Endothelial cell of umbilical vein (primary cell): Measurements from ENCODE around the gene SETBP1. TPM values are rescaled to one million over a fixed set of nuclear protein-coding genes. Genes with fewer than 3 reads are reported as not detected.

Experiments
- BruUV-seq: library from RNA; stranded (reverse); fragments of 400-500 nt; replicated peaks from 2 replicates; lab custom pipeline; 2021; lab: Mats Ljungman, UMichigan
- CTCF ChIA-PET: fragments of 300-600, 350-600 bp; sonication (Branson Sonifier 250); formaldehyde crosslinking; loops from one replicate; lab custom pipeline; 2021; ENCODE audit warnings: antibody characterized with exemption, inconsistent platforms; lab: Charles Lee
- POLR2A ChIA-PET: fragments of 300-600, 350-600 bp; sonication (Branson Sonifier 250); formaldehyde crosslinking; loops from one replicate; lab custom pipeline; 2021; ENCODE audit warnings: antibody characterized with exemption, inconsistent platforms; lab: Charles Lee
- DNase-seq: peaks from one replicate; pipeline ENCODE4 v3.0.0-alpha.2; 2011; ENCODE audit warnings: low read depth, low spot score
- FAIRE-seq: peaks from 2 replicates; lab custom pipeline; 2011; peaks lifted over from hg19 to GRCh38; lab: Jason Lieb, UNC
- H2AFZ ChIP-seq: 2 replicates; pipeline ENCODE4 v1.6.0; 2012; ENCODE audit warnings: low read depth, low read length, control low read depth, inconsistent platforms
- H3K27ac ChIP-seq: 2 replicates; pipeline ENCODE4 v1.5.1; 2011; ENCODE audit warnings: low read depth, mild to moderate bottlenecking, control low read depth, low read length, moderate library complexity; ENCODE audit not compliant: insufficient read depth
- H3K27me3 ChIP-seq, 2 experiments: 2 replicates each; pipeline versions ENCODE4 v1.6.0 to v1.6.1; 2011; ENCODE audit warnings: low read length in 2 of 2, mixed read lengths in 1 of 2; ENCODE audit not compliant: control insufficient read depth in 2 of 2, insufficient read depth in 2 of 2
- H3K36me3 ChIP-seq, 2 experiments: 2 replicates in 1 of 2; 3 replicates in 1 of 2; pipeline ENCODE4 v1.5.1; 2011; ENCODE audit warnings: low read length in 2 of 2, mild to moderate bottlenecking in 1 of 2, moderate library complexity in 1 of 2; ENCODE audit not compliant: control insufficient read depth in 2 of 2, insufficient read depth in 2 of 2; ENCODE audit errors: extremely low read depth in 1 of 2
- H3K4me1 ChIP-seq: 3 replicates; pipeline ENCODE4 v1.5.1; 2011; ENCODE audit warnings: mild to moderate bottlenecking, low read length; ENCODE audit not compliant: control insufficient read depth, insufficient read depth; ENCODE audit errors: extremely low read depth
- H3K4me2 ChIP-seq: 2 replicates; pipeline ENCODE4 v1.6.1; 2011; ENCODE audit warnings: low read length, control low read depth, mixed read lengths; ENCODE audit not compliant: insufficient read depth
- H3K4me3 ChIP-seq, 3 experiments: fragments of 200-600 bp in 1 of 3; sonication (generic), shearing (Covaris generic) in 1 of 3; replicated peaks in 1 of 3; 2 replicates each; pipeline ENCODE4 v1.5.1; 2011 to 2016; ENCODE audit warnings: control low read depth in 3 of 3, low read length in 3 of 3, mild to moderate bottlenecking in 2 of 3, inconsistent platforms in 1 of 3, low read depth in 1 of 3, moderate library complexity in 1 of 3; ENCODE audit not compliant: insufficient read depth in 1 of 3
- H3K79me2 ChIP-seq: 2 replicates; pipeline ENCODE4 v1.6.0; 2012; ENCODE audit warnings: low read length, inconsistent platforms; ENCODE audit not compliant: control insufficient read depth, insufficient read depth
- H3K9ac ChIP-seq: replicated peaks from 2 replicates; pipeline ENCODE3; 2011; ENCODE audit warnings: low read length, control low read depth; ENCODE audit not compliant: insufficient read depth; ENCODE audit errors: extremely low read depth
- H3K9me1 ChIP-seq: replicated peaks from 3 replicates; pipeline ENCODE4 v1.6.0; 2011; ENCODE audit warnings: mild to moderate bottlenecking, low read length; ENCODE audit not compliant: control insufficient read depth, insufficient read depth; ENCODE audit errors: extremely low read depth
- H3K9me3 ChIP-seq: replicated peaks from 2 replicates; pipeline ENCODE4 v1.5.1; 2012; ENCODE audit warnings: low read length, inconsistent platforms; ENCODE audit not compliant: control insufficient read depth, insufficient read depth
- H4K20me1 ChIP-seq: replicated peaks from 2 replicates; pipeline ENCODE3; 2011; ENCODE audit warnings: mild to moderate bottlenecking, low read length; ENCODE audit not compliant: control insufficient read depth, insufficient read depth; ENCODE audit errors: extremely low read depth
- EZH2 ChIP-seq: IDR thresholded peaks from 2 replicates; pipeline ENCODE4 v1.6.1; 2012; ENCODE audit warnings: borderline replicate concordance, low read depth, mild to moderate bottlenecking, moderate library complexity, low read length, inconsistent platforms; ENCODE audit not compliant: severe bottlenecking
- FOS ChIP-seq: IDR thresholded peaks from 2 replicates; pipeline ENCODE4 v1.6.1; 2011; ENCODE audit warnings: mild to moderate bottlenecking, low read length, moderate library complexity, borderline replicate concordance; ENCODE audit not compliant: insufficient read depth
- GATA2 ChIP-seq: IDR thresholded peaks from 2 replicates; pipeline ENCODE4 v1.7.0; 2011; ENCODE audit warnings: low read depth, mild to moderate bottlenecking, moderate library complexity, mixed read lengths, low read length; ENCODE audit not compliant: insufficient read length, insufficient read depth
- JUN ChIP-seq: IDR thresholded peaks from 2 replicates; pipeline ENCODE4 v1.6.1; 2011; ENCODE audit warnings: borderline replicate concordance, low read depth; ENCODE audit not compliant: insufficient read length, insufficient read depth
- MYC ChIP-seq: IDR thresholded peaks from one replicate; pipeline ENCODE4 v1.6.1; 2011; ENCODE audit warnings: mild to moderate bottlenecking, low read depth, low read length
- POLR2A ChIP-seq: IDR thresholded peaks from 2 replicates; pipeline ENCODE4 v1.6.1; 2012; ENCODE audit warnings: low read depth, mild to moderate bottlenecking, control low read depth, low read length
- POLR2AphosphoS5 ChIP-seq: IDR thresholded peaks from 2 replicates; pipeline ENCODE4 v1.6.1; 2012; ENCODE audit warnings: low read depth, mild to moderate bottlenecking, control low read depth, low read length, moderate library complexity; ENCODE audit not compliant: insufficient read depth
- dilution Hi-C: fragments of 300-500 bp; cut with MboI; formaldehyde crosslinking; loops from one replicate; pipeline ENCODE4 v1.15.0; 2019; ENCODE audit warnings: low sequenced_read_pairs; ENCODE audit not compliant: extremely low pct_ligation_motif_present
- intact Hi-C: fragments of 100-400 bp; cut with micrococcal nuclease; formaldehyde crosslinking; loops from one replicate; pipeline ENCODE4 v1.10.0; 2022
- polyA plus RNA-seq, 4 experiments: library from polyadenylated mRNA; depleted of rRNA in 3 of 4; stranded (reverse) in 3 of 4; unstranded in 1 of 4; fragments of >200 nt; gene quantifications; 2 replicates each; pipeline versions ENCODE4 v1.2.1 to v1.2.3, GENCODE V29; 2011 to 2012; ENCODE audit warnings: missing spikeins in 1 of 4
- total RNA-seq: library from RNA; stranded (reverse); gene quantifications from 2 replicates; pipeline ENCODE4 v1.2.3, GENCODE V29; 2021
- TF ChIP-seq, protein P1 (sequence below): IDR thresholded peaks from 2 replicates; pipeline ENCODE4 v1.6.1; 2011; ENCODE audit not compliant: insufficient read depth, insufficient read length
- TF ChIP-seq, protein P2 (sequence below), 2 donors: IDR thresholded peaks; 1 replicate in 1 of 2; 2 replicates in 1 of 2; pipeline ENCODE4 v1.5.1; 2011; ENCODE audit warnings: low read length in 2 of 2, mild to moderate bottlenecking in 2 of 2, moderate library complexity in 2 of 2, control low read depth in 1 of 2, inconsistent platforms in 1 of 2, low read depth in 1 of 2; ENCODE audit not compliant: insufficient read depth in 1 of 2; ENCODE audit errors: extremely low read depth in 1 of 2

The SETBP1 gene
- total and polyA plus RNA-seq, 2 donors (not counting 3 experiments of a cell fraction or from before 2014, with no cell fraction given) = 0.76 to 3.1 TPM

DNA sequence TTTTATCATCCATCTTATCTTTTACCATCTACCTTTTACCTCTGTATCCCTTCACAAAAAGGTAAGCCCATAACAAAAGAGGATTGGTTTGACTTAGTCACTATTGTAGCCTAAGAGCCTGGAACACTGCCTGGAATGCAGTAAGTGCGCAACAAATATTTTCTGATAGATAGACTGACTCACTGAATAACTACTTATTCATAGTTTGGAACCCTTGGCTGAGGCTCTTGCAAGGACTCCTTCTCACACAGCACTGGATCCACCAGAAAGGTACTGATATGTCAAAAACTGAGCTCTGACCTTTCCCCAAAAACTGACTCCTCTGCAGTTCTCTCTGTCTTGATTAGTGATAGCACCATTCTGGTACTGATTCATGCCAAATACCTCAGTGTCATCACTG lies 426.7 kb downstream of the SETBP1 start:
- Histone ChIP-seq H4K20me1 (no peaks in the 10 kb centered on the region), H2AFZ (no peak overlapping the region), H3K27ac (no peak overlapping the region), H3K9me3 (no peaks in the 10 kb centered on the region), H3K4me3 (no peak overlapping the region), H3K79me2 (no peaks in the 10 kb centered on the region), H3K27me3 (no peaks in the 10 kb centered on the region), H3K36me3 (no peaks in the 10 kb centered on the region), H3K9ac (no peak overlapping the region), H3K9me1 (no peaks in the 10 kb centered on the region), H3K4me1 (no peaks in the 10 kb centered on the region), H3K4me2 (no peak overlapping the region)
- intact Hi-C loops = no loop called here
- dilution Hi-C loops = no loop called here
- POLR2A ChIA-PET = no interaction called here
- no TSS peak for BruUV-seq
- TF ChIP-seq, protein P1, sequence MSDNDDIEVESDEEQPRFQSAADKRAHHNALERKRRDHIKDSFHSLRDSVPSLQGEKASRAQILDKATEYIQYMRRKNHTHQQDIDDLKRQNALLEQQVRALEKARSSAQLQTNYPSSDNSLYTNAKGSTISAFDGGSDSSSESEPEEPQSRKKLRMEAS = no peak
- TF ChIP-seq GATA2 = no peak
- TF ChIP-seq FOS = no peak
- TF ChIP-seq EZH2 = no peak
- no peak for TF ChIP-seq JUN
- no peak for TF ChIP-seq POLR2A
- no peak for TF ChIP-seq POLR2AphosphoS5
- TF ChIP-seq MYC = no peak
- TF ChIP-seq, protein P2, sequence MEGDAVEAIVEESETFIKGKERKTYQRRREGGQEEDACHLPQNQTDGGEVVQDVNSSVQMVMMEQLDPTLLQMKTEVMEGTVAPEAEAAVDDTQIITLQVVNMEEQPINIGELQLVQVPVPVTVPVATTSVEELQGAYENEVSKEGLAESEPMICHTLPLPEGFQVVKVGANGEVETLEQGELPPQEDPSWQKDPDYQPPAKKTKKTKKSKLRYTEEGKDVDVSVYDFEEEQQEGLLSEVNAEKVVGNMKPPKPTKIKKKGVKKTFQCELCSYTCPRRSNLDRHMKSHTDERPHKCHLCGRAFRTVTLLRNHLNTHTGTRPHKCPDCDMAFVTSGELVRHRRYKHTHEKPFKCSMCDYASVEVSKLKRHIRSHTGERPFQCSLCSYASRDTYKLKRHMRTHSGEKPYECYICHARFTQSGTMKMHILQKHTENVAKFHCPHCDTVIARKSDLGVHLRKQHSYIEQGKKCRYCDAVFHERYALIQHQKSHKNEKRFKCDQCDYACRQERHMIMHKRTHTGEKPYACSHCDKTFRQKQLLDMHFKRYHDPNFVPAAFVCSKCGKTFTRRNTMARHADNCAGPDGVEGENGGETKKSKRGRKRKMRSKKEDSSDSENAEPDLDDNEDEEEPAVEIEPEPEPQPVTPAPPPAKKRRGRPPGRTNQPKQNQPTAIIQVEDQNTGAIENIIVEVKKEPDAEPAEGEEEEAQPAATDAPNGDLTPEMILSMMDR (IDR thresholded peaks at IDR 0.05; ENCODE audit: extremely low read depth in 1 of 2, insufficient read depth in 1 of 2, low read depth in 1 of 2, low read length in 2 of 2) = no peak
- DNase-seq (no peak), FAIRE-seq (no peak)
- CTCF ChIA-PET = no interaction called here
